Measurements from ENCODE around the gene SFRP2.
A peak's percentile ranks its signal among the peaks of the same experiment; 100 is the strongest.

SFRP2 gene

GRCh38 chr4:153788413-153789276, at the start of gene SFRP2:
Gene SFRP2 (minus strand): TSS chr4:153789083. CDS start chr4:153788835, 248 bp downstream.
- ATAC-seq (replicated peaks; ENCODE audit: extremely low read depth, poor library complexity, severe bottlenecking) (peak; percentile 29), DNase-seq (ENCODE audit: low spot score in 2 of 2) (no peak)
- Mint-ChIP-seq H3K4me3 (peak within 1 kb of the TSS; percentile 50), H3K36me3 (ENCODE audit: insufficient read depth) (no peaks in the 10 kb centered on the region), H3K27ac (ENCODE audit: low read depth) (no peak within 1 kb of the TSS), H3K27me3 (peaks cover 95% of the 10 kb centered on the region), H3K9me3 (no peaks in the 10 kb centered on the region), H3K4me1 (peaks cover 24% of the 10 kb centered on the region)

- H3K27me3 Mint-ChIP-seq: no peaks in the 10 kb centered on the region
- H3K4me1 Mint-ChIP-seq: no peaks in the 10 kb centered on the region
- DNase-seq (ENCODE audit: low spot score in 2 of 2) (no peak), ATAC-seq (replicated peaks; ENCODE audit: extremely low read depth, poor library complexity, severe bottlenecking) (no peak)
- H3K36me3 Mint-ChIP-seq (ENCODE audit: insufficient read depth): no peaks in the 10 kb centered on the region
- H3K4me3 Mint-ChIP-seq: no peak overlapping the region
- H3K9me3 Mint-ChIP-seq: no peaks in the 10 kb centered on the region
- H3K27ac Mint-ChIP-seq (ENCODE audit: low read depth): no peak overlapping the region
These were observed 49.7 kb upstream of the SFRP2 start for GRCh38 chr4:153838564-153838963.

GRCh38 chr4:153834901-153835300, 46.0 kb upstream of the SFRP2 start:
- no peak overlapping the region for H3K4me3 Mint-ChIP-seq
- H3K27me3 Mint-ChIP-seq: peaks cover 17% of the 10 kb centered on the region
- no peaks in the 10 kb centered on the region for H3K4me1 Mint-ChIP-seq
- H3K9me3 Mint-ChIP-seq: no peaks in the 10 kb centered on the region
- H3K36me3 Mint-ChIP-seq (ENCODE audit: insufficient read depth): no peaks in the 10 kb centered on the region
- DNase-seq (ENCODE audit: low spot score in 2 of 2) (no peak), ATAC-seq (replicated peaks; ENCODE audit: extremely low read depth, poor library complexity, severe bottlenecking) (no peak)
- H3K27ac Mint-ChIP-seq (ENCODE audit: low read depth): no peak overlapping the region

GRCh38 chr4:153832720-153833287, 43.9 kb upstream of the SFRP2 start:
- no peaks in the 10 kb centered on the region for H3K9me3 Mint-ChIP-seq
- H3K4me1 Mint-ChIP-seq: no peaks in the 10 kb centered on the region
- H3K27me3 Mint-ChIP-seq: peaks cover 29% of the 10 kb centered on the region
- DNase-seq (ENCODE audit: low spot score in 2 of 2) (no peak), ATAC-seq (replicated peaks; ENCODE audit: extremely low read depth, poor library complexity, severe bottlenecking) (no peak)
- no peaks in the 10 kb centered on the region for H3K36me3 Mint-ChIP-seq (ENCODE audit: insufficient read depth)
- H3K4me3 Mint-ChIP-seq: no peak overlapping the region
- H3K27ac Mint-ChIP-seq (ENCODE audit: low read depth): no peak overlapping the region

- no peaks in the 10 kb centered on the region for H3K36me3 Mint-ChIP-seq (ENCODE audit: insufficient read depth)
- DNase-seq (ENCODE audit: low spot score in 2 of 2) (no peak), ATAC-seq (replicated peaks; ENCODE audit: extremely low read depth, poor library complexity, severe bottlenecking) (no peak)
- H3K9me3 Mint-ChIP-seq: no peaks in the 10 kb centered on the region
- H3K27ac Mint-ChIP-seq (ENCODE audit: low read depth): no peak overlapping the region
- peaks cover 30% of the 10 kb centered on the region for H3K27me3 Mint-ChIP-seq
- H3K4me1 Mint-ChIP-seq: no peaks in the 10 kb centered on the region
- no peak overlapping the region for H3K4me3 Mint-ChIP-seq
These were observed 43.2 kb upstream of the SFRP2 start for GRCh38 chr4:153832054-153832453.

GRCh38 chr4:153831245-153831644, 42.4 kb upstream of the SFRP2 start:
- Mint-ChIP-seq H3K27me3 (peaks cover 38% of the 10 kb centered on the region), H3K4me1 (no peaks in the 10 kb centered on the region)

GRCh38 chr4:153825691-153826090, 36.8 kb upstream of the SFRP2 start:
- Mint-ChIP-seq H3K4me1 (no peaks in the 10 kb centered on the region), H3K4me3 (no peak overlapping the region), H3K27me3 (peaks cover 45% of the 10 kb centered on the region), H3K9me3 (no peaks in the 10 kb centered on the region), H3K27ac (ENCODE audit: low read depth) (no peak overlapping the region), H3K36me3 (ENCODE audit: insufficient read depth) (no peaks in the 10 kb centered on the region)
- no peak for DNase-seq (ENCODE audit: low spot score in 2 of 2)
- no peak for ATAC-seq (replicated peaks; ENCODE audit: extremely low read depth, poor library complexity, severe bottlenecking)

More at GRCh38 chr4:153831245-153831644, 42.4 kb upstream of the SFRP2 start:
- no peak overlapping the region for H3K4me3 Mint-ChIP-seq
- H3K27ac Mint-ChIP-seq (ENCODE audit: low read depth): no peak overlapping the region
- no peaks in the 10 kb centered on the region for H3K9me3 Mint-ChIP-seq
- DNase-seq (ENCODE audit: low spot score in 2 of 2): no peak
- no peaks in the 10 kb centered on the region for H3K36me3 Mint-ChIP-seq (ENCODE audit: insufficient read depth)
- ATAC-seq (replicated peaks; ENCODE audit: extremely low read depth, poor library complexity, severe bottlenecking): no peak

- Mint-ChIP-seq H3K27me3 (peaks cover 40% of the 10 kb centered on the region), H3K4me3 (no peak overlapping the region), H3K36me3 (ENCODE audit: insufficient read depth) (no peaks in the 10 kb centered on the region), H3K4me1 (no peaks in the 10 kb centered on the region), H3K9me3 (no peaks in the 10 kb centered on the region), H3K27ac (ENCODE audit: low read depth) (no peak overlapping the region)
- DNase-seq (ENCODE audit: low spot score in 2 of 2) (no peak), ATAC-seq (replicated peaks; ENCODE audit: extremely low read depth, poor library complexity, severe bottlenecking) (no peak)
These were observed 36.2 kb upstream of the SFRP2 start for GRCh38 chr4:153825126-153825525.

- Mint-ChIP-seq H3K9me3 (no peaks in the 10 kb centered on the region), H3K4me3 (no peak overlapping the region), H3K36me3 (ENCODE audit: insufficient read depth) (no peaks in the 10 kb centered on the region), H3K27ac (ENCODE audit: low read depth) (no peak overlapping the region), H3K27me3 (peaks cover 40% of the 10 kb centered on the region), H3K4me1 (no peaks in the 10 kb centered on the region)
- DNase-seq (ENCODE audit: low spot score in 2 of 2): no peak
- ATAC-seq (replicated peaks; ENCODE audit: extremely low read depth, poor library complexity, severe bottlenecking): no peak
These were observed 35.6 kb upstream of the SFRP2 start for GRCh38 chr4:153824501-153824900.

GRCh38 chr4:153823483-153823882, 34.6 kb upstream of the SFRP2 start:
- ATAC-seq (replicated peaks; ENCODE audit: extremely low read depth, poor library complexity, severe bottlenecking) (no peak), DNase-seq (ENCODE audit: low spot score in 2 of 2) (no peak)
- H3K27ac Mint-ChIP-seq (ENCODE audit: low read depth): no peak overlapping the region
- peaks cover 43% of the 10 kb centered on the region for H3K27me3 Mint-ChIP-seq
- H3K36me3 Mint-ChIP-seq (ENCODE audit: insufficient read depth): no peaks in the 10 kb centered on the region
- H3K4me3 Mint-ChIP-seq: no peak overlapping the region
- no peaks in the 10 kb centered on the region for H3K9me3 Mint-ChIP-seq
- no peaks in the 10 kb centered on the region for H3K4me1 Mint-ChIP-seq

GRCh38 chr4:153822316-153822715, 33.4 kb upstream of the SFRP2 start:
- Mint-ChIP-seq H3K27ac (ENCODE audit: low read depth) (no peak overlapping the region), H3K4me1 (no peaks in the 10 kb centered on the region), H3K4me3 (no peak overlapping the region), H3K27me3 (peaks cover 54% of the 10 kb centered on the region), H3K36me3 (ENCODE audit: insufficient read depth) (no peaks in the 10 kb centered on the region), H3K9me3 (no peaks in the 10 kb centered on the region)
- ATAC-seq (replicated peaks; ENCODE audit: extremely low read depth, poor library complexity, severe bottlenecking) (no peak), DNase-seq (ENCODE audit: low spot score in 2 of 2) (no peak)

GRCh38 chr4:153817466-153817865, 28.6 kb upstream of the SFRP2 start:
- no peak overlapping the region for H3K27ac Mint-ChIP-seq (ENCODE audit: low read depth)
- ATAC-seq (replicated peaks; ENCODE audit: extremely low read depth, poor library complexity, severe bottlenecking) (no peak), DNase-seq (ENCODE audit: low spot score in 2 of 2) (no peak)
- H3K27me3 Mint-ChIP-seq: peaks cover 60% of the 10 kb centered on the region
- H3K4me3 Mint-ChIP-seq: no peak overlapping the region
- peaks cover 2% of the 10 kb centered on the region for H3K36me3 Mint-ChIP-seq (ENCODE audit: insufficient read depth)
- H3K9me3 Mint-ChIP-seq: no peaks in the 10 kb centered on the region
- H3K4me1 Mint-ChIP-seq: no peaks in the 10 kb centered on the region

GRCh38 chr4:153816542-153816941, 27.7 kb upstream of the SFRP2 start:
- H3K27ac Mint-ChIP-seq (ENCODE audit: low read depth): no peak overlapping the region
- H3K4me1 Mint-ChIP-seq: no peaks in the 10 kb centered on the region
- ATAC-seq (replicated peaks; ENCODE audit: extremely low read depth, poor library complexity, severe bottlenecking): no peak
- H3K36me3 Mint-ChIP-seq (ENCODE audit: insufficient read depth): peaks cover 2% of the 10 kb centered on the region
- H3K9me3 Mint-ChIP-seq: no peaks in the 10 kb centered on the region
- peaks cover 60% of the 10 kb centered on the region for H3K27me3 Mint-ChIP-seq
- no peak for DNase-seq (ENCODE audit: low spot score in 2 of 2)
- H3K4me3 Mint-ChIP-seq: no peak overlapping the region
